HUES6 (cell line): ENCODE data around the gene MYO1C.
"Not testable (repeated sequence)": the region's sequence is repeated elsewhere in the genome, so short reads cannot be mapped to it uniquely, and the experiment has no call there.

Experiments
- H3K27ac ChIP-seq: 2 replicates; pipeline ENCODE4 v1.7.0; 2013; ENCODE audit warnings: low read depth, mild to moderate bottlenecking, low read length, inconsistent platforms
- H3K27me3 ChIP-seq: 2 replicates; pipeline ENCODE4 v1.6.1; 2013; ENCODE audit warnings: low read length; ENCODE audit not compliant: control insufficient read depth, insufficient read depth
- H3K36me3 ChIP-seq: 2 replicates; pipeline ENCODE4 v1.6.1; 2013; ENCODE audit warnings: low read length; ENCODE audit not compliant: control insufficient read depth, insufficient read depth
- H3K4me1 ChIP-seq: 2 replicates; pipeline ENCODE4 v1.6.1; 2013; ENCODE audit warnings: low read length; ENCODE audit not compliant: control insufficient read depth, insufficient read depth
- H3K4me3 ChIP-seq: 2 replicates; pipeline ENCODE4 v1.5.1; 2013; ENCODE audit warnings: low read depth, low read length
- H3K9ac ChIP-seq: one replicate; pipeline ENCODE4 v1.6.1; 2013; ENCODE audit warnings: mild to moderate bottlenecking, low read length
- H3K9me3 ChIP-seq: 2 replicates; pipeline ENCODE4 v1.6.1; 2013; ENCODE audit warnings: low read depth, low read length; ENCODE audit not compliant: control insufficient read depth, insufficient read depth

Gene MYO1C, protein sequence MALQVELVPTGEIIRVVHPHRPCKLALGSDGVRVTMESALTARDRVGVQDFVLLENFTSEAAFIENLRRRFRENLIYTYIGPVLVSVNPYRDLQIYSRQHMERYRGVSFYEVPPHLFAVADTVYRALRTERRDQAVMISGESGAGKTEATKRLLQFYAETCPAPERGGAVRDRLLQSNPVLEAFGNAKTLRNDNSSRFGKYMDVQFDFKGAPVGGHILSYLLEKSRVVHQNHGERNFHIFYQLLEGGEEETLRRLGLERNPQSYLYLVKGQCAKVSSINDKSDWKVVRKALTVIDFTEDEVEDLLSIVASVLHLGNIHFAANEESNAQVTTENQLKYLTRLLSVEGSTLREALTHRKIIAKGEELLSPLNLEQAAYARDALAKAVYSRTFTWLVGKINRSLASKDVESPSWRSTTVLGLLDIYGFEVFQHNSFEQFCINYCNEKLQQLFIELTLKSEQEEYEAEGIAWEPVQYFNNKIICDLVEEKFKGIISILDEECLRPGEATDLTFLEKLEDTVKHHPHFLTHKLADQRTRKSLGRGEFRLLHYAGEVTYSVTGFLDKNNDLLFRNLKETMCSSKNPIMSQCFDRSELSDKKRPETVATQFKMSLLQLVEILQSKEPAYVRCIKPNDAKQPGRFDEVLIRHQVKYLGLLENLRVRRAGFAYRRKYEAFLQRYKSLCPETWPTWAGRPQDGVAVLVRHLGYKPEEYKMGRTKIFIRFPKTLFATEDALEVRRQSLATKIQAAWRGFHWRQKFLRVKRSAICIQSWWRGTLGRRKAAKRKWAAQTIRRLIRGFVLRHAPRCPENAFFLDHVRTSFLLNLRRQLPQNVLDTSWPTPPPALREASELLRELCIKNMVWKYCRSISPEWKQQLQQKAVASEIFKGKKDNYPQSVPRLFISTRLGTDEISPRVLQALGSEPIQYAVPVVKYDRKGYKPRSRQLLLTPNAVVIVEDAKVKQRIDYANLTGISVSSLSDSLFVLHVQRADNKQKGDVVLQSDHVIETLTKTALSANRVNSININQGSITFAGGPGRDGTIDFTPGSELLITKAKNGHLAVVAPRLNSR

DNA sequence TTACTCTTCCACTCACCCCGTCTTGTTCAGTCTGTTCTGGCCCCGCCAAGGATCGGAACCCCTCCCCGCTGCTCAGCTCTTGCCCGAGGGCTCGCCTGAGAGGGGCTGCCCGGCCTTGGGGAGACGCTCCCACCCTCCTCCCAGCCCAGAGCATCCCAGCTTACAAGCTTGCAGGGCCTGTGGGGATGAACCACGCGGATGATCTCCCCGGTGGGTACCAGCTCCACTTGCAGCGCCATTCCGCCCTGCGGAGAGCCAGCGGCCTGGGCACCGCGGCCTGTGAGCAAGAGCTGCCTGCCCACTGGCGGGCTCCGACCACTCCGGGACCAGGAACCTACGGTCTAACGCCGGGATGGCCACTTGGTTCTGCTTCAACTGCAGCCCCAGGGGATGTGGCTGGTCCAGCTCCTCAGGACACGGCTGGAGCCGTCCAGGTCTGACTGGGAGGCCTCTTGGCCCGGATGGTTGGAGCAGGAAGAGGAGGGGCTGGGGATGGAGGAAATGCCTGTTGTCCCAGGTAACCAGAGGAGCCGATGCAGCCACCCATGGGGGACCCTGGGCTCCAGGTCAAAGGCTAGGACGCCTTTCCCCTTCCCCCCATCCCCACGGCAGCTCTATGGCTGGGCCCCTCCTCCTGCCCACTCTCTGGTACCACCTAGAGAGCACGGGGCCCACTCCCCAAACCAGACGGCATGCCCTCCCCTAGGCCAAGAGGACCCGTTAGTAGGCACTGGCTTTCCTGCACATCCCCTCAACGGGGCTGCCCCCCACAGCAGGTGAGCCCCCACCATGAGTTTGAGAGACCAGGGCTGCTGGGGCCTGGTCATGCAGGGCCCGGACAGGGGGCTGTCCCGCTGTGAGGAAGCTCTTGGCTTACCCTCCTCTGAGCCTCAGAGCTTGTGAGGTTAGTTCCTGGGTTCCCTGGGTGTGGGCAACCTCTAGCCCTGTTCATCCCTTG is at the start of gene MYO1C:
TSS of gene MYO1C (minus strand) at position 438 of the 958 bp plus-strand sequence. CDS start at position 239, 199 bp downstream.
- Histone ChIP-seq H3K4me3 (peak within 1 kb of the TSS; percentile 92), H3K9ac (peak within 1 kb of the TSS; percentile 69), H3K4me1 (peaks cover 33% of the 10 kb centered on the region), H3K27me3 (peaks cover 5% of the 10 kb centered on the region; the same call in 1 of the 2 replicates), H3K36me3 (peaks cover 15% of the 10 kb centered on the region), H3K27ac (no peak within 1 kb of the TSS), H3K9me3 (no peaks in the 10 kb centered on the region)

GRCh38 chr17:1541367-1541904 is 49.0 kb upstream of the MYO1C start:
- Histone ChIP-seq H3K36me3 (peaks cover 69% of the 10 kb centered on the region), H3K9me3 (no peaks in the 10 kb centered on the region), H3K27me3 (no peaks in the 10 kb centered on the region), H3K4me1 (peaks cover 15% of the 10 kb centered on the region; the same call in 1 of the 2 replicates), H3K4me3 (no peak overlapping the region), H3K27ac (no peak overlapping the region), H3K9ac (no peak overlapping the region)

- no peak overlapping the region for H3K9ac ChIP-seq
- peaks cover 15% of the 10 kb centered on the region; the same call in 1 of the 2 replicates for H3K4me1 ChIP-seq
- peaks cover 74% of the 10 kb centered on the region for H3K36me3 ChIP-seq
- no peaks in the 10 kb centered on the region for H3K27me3 ChIP-seq
- H3K27ac ChIP-seq: no peak overlapping the region
- no peaks in the 10 kb centered on the region for H3K9me3 ChIP-seq
- H3K4me3 ChIP-seq: no peak overlapping the region
Measured at GRCh38 chr17:1539811-1540210, 47.3 kb upstream of the MYO1C start.

DNA sequence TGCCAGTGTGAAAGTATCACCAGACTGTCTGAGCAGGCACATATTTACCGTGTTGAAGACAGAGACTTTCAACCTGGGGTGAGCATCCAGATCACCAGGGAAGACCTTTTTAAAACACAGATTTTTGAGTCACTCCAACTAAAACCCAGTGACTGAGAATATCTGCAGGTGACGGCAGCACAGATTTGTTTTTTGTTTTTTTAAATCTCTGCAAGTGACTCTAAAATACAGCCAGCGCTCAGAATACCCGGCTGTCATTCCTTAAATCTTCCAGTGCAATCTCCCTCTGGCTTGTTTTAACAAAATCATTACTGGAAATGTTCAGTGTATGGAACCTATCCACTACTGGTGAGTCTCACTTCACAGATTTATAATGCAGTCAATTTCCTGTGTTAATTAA is 43.3 kb upstream of the MYO1C start:
- no peak overlapping the region for H3K4me3 ChIP-seq
- no peaks in the 10 kb centered on the region for H3K4me1 ChIP-seq
- no peak overlapping the region for H3K27ac ChIP-seq
- H3K36me3 ChIP-seq: peaks cover 80% of the 10 kb centered on the region
- H3K9ac ChIP-seq: no peak overlapping the region
- H3K27me3 ChIP-seq: no peaks in the 10 kb centered on the region
- H3K9me3 ChIP-seq: no peaks in the 10 kb centered on the region

DNA sequence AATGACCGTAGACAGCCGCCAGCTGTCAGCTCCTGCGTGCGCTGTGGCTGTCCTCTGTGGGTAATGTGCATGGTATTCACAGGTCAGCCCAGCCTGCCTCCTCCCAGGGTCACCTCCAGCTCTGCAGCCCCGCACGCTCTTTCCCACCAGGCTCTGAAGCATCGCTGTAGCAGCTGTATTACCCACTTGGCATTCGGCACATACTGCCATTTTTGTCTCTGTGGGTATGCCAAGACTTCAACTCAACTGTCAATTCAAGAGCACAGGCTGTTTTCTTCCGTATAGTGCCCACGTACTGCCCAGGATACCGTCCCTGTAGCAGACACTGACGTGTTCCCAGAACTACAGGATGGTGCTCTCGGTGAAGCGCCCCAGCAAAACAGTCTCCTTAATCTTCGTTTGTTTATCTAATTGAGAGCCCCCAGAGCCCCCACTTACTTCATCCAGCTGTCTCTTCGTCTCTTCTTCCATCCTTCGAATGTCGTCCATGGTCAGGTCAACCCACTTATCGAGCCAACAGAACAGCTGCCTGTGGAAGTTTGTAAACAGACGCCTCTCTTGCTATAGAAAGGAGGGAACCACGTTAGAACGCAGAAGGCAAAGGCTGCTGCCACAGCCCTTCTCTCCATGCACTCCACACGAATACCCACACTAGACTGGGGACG is 41.3 kb upstream of the MYO1C start:
- Histone ChIP-seq H3K9ac (no peak overlapping the region), H3K27me3 (no peaks in the 10 kb centered on the region), H3K9me3 (no peaks in the 10 kb centered on the region), H3K36me3 (peaks cover 77% of the 10 kb centered on the region), H3K4me1 (no peaks in the 10 kb centered on the region), H3K4me3 (no peak overlapping the region), H3K27ac (no peak overlapping the region)

GRCh38 chr17:1532836-1533602 is 40.5 kb upstream of the MYO1C start:
- Histone ChIP-seq H3K36me3 (peaks cover 73% of the 10 kb centered on the region), H3K27me3 (no peaks in the 10 kb centered on the region), H3K4me3 (no peak overlapping the region), H3K9me3 (no peaks in the 10 kb centered on the region), H3K27ac (no peak overlapping the region), H3K4me1 (no peaks in the 10 kb centered on the region), H3K9ac (no peak overlapping the region)

GRCh38 chr17:1529863-1530262 is 37.4 kb upstream of the MYO1C start:
- H3K27ac ChIP-seq: no peak overlapping the region
- H3K4me3 ChIP-seq: no peak overlapping the region
- peaks cover 66% of the 10 kb centered on the region for H3K36me3 ChIP-seq
- no peaks in the 10 kb centered on the region for H3K9me3 ChIP-seq
- no peaks in the 10 kb centered on the region for H3K4me1 ChIP-seq
- no peaks in the 10 kb centered on the region for H3K27me3 ChIP-seq
- no peak overlapping the region for H3K9ac ChIP-seq

DNA sequence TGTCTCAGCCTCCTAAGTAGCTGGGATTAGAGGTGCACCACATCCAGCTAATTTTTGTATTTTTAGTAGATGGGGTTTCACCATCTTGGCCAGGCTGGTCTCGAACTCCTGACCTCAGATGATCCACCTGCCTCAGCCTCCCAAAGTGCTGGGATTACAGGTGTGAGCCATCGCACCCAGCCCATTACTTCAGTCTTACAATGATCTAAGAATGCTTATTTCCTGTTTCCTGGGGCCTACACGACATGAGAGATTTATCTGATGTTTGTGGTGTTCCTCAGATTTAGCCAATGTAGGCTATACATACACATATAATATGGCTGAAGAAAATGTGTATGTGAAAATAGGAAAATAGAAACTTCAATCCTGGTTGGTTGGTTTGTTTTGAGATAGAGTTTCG is 34.4 kb upstream of the MYO1C start:
- H3K36me3 ChIP-seq: peaks cover 47% of the 10 kb centered on the region
- H3K27me3 ChIP-seq, H3K4me3 ChIP-seq, H3K27ac ChIP-seq, H3K4me1 ChIP-seq, H3K9ac ChIP-seq, H3K9me3 ChIP-seq: not testable (repeated sequence)

- Histone ChIP-seq H3K4me1 (no peaks in the 10 kb centered on the region), H3K27me3 (no peaks in the 10 kb centered on the region), H3K9ac (no peak overlapping the region), H3K4me3 (no peak overlapping the region), H3K36me3 (peaks cover 39% of the 10 kb centered on the region), H3K9me3 (no peaks in the 10 kb centered on the region), H3K27ac (no peak overlapping the region)
Measured at GRCh38 chr17:1522626-1523025, 30.1 kb upstream of the MYO1C start.
